ENCODE data around the gene BSN.

DNA sequence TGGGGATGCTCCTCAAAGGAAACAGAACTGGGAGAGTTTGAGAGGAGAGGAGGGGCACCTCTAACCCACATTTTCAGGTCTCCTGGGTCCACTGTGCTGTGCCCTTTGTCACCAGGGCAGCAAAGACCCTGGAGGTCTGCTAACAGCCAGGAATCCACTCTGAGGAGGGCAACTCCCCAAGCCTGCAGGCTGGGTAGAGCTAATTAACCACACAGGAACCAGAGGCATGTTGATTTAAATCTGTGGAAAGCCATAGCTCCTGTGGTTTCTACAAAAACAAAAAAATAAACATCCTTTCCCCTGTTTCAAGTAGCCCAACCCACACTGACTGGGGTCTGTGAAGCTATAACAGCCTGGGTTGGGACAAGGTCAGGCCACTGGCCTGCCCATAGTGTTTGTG, 2.2 kb upstream of the BSN start:
- TF ChIP-seq, protein P1, sequence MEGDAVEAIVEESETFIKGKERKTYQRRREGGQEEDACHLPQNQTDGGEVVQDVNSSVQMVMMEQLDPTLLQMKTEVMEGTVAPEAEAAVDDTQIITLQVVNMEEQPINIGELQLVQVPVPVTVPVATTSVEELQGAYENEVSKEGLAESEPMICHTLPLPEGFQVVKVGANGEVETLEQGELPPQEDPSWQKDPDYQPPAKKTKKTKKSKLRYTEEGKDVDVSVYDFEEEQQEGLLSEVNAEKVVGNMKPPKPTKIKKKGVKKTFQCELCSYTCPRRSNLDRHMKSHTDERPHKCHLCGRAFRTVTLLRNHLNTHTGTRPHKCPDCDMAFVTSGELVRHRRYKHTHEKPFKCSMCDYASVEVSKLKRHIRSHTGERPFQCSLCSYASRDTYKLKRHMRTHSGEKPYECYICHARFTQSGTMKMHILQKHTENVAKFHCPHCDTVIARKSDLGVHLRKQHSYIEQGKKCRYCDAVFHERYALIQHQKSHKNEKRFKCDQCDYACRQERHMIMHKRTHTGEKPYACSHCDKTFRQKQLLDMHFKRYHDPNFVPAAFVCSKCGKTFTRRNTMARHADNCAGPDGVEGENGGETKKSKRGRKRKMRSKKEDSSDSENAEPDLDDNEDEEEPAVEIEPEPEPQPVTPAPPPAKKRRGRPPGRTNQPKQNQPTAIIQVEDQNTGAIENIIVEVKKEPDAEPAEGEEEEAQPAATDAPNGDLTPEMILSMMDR (IDR thresholded peaks at IDR 0.05) = no peak
- TF ChIP-seq EP300 (IDR thresholded peaks at IDR 0.05) (no peak), POLR2A (IDR thresholded peaks at IDR 0.05) (no peak)
